CD4-positive, alpha-beta memory T cell (primary cell): ENCODE results near the gene SLC35E2B. TPM values are rescaled to one million over a fixed set of nuclear protein-coding genes. Genes with fewer than 3 reads are reported as not detected.
"Not testable (repeated sequence)": the region's sequence is repeated elsewhere in the genome, so short reads cannot be mapped to it uniquely, and the experiment has no call there.

Experiments
- CTCF ChIA-PET: fragments of 350-600 bp; sonication (Branson Sonifier 250); formaldehyde crosslinking; loops from one replicate; lab custom pipeline; 2021; ENCODE audit warnings: inconsistent platforms; ENCODE audit not compliant: partially characterized antibody; lab: Charles Lee
- POLR2A ChIA-PET: fragments of 350-600 bp; sonication (Branson Sonifier 250); formaldehyde crosslinking; loops from one replicate; lab custom pipeline; 2021; ENCODE audit not compliant: partially characterized antibody; lab: Charles Lee
- DNase-seq, 5 donors: peaks; one replicate each; pipeline versions ENCODE4 v3.0.0 to v3.0.0-alpha.2; 2020 to 2022; ENCODE audit warnings: mixed read lengths in 1 of 5
- H3K27ac ChIP-seq: one replicate; pipeline ENCODE4 v1.7.0; 2013; ENCODE audit warnings: low read depth, low read length
- H3K27me3 ChIP-seq: 2 replicates; pipeline ENCODE4 v1.7.0; 2013; ENCODE audit warnings: mild to moderate bottlenecking, low read length, moderate library complexity; ENCODE audit not compliant: insufficient read depth
- H3K36me3 ChIP-seq: 2 replicates; pipeline ENCODE4 v1.7.0; 2013; ENCODE audit warnings: mild to moderate bottlenecking, low read length, moderate library complexity; ENCODE audit not compliant: insufficient read depth
- H3K4me1 ChIP-seq: 2 replicates; pipeline ENCODE4 v1.7.0; 2013; ENCODE audit warnings: mild to moderate bottlenecking, low read length, moderate library complexity; ENCODE audit not compliant: insufficient read depth
- H3K4me3 ChIP-seq, 2 donors: one replicate each; pipeline ENCODE4 v1.7.0; 2013; ENCODE audit warnings: low read length in 2 of 2, mild to moderate bottlenecking in 1 of 2
- H3K9me3 ChIP-seq, 2 donors: one replicate each; pipeline ENCODE4 v1.7.0; 2013; ENCODE audit warnings: low read length in 2 of 2, control low read depth in 1 of 2; ENCODE audit not compliant: control insufficient read depth in 1 of 2
- H3K27ac Mint-ChIP-seq, 7 donors: one replicate each; pipeline ENCODE4 v1.8.0; 2020 to 2021; ENCODE audit warnings: mixed read lengths in 7 of 7, mild to moderate bottlenecking in 6 of 7, inconsistent platforms in 3 of 7, moderate library complexity in 3 of 7
- H3K27me3 Mint-ChIP-seq, 2 donors: one replicate each; pipeline ENCODE4 v1.8.0; 2020 to 2021; ENCODE audit warnings: mixed read lengths in 2 of 2
- H3K36me3 Mint-ChIP-seq, 2 donors: one replicate each; pipeline ENCODE4 v1.8.0; 2020 to 2021; ENCODE audit warnings: mixed read lengths in 2 of 2, inconsistent platforms in 1 of 2, mild to moderate bottlenecking in 1 of 2
- H3K4me1 Mint-ChIP-seq, 4 donors: one replicate each; pipeline ENCODE4 v1.8.0; 2020 to 2021; ENCODE audit warnings: mixed read lengths in 4 of 4, mild to moderate bottlenecking in 1 of 4
- H3K4me3 Mint-ChIP-seq, 8 donors: one replicate each; pipeline ENCODE4 v1.8.0; 2020 to 2021; ENCODE audit warnings: mixed read lengths in 8 of 8, mild to moderate bottlenecking in 7 of 8, moderate library complexity in 6 of 8, inconsistent platforms in 3 of 8
- H3K9me3 Mint-ChIP-seq, 8 donors: one replicate each; pipeline ENCODE4 v1.8.0; 2020 to 2021; ENCODE audit warnings: mixed read lengths in 8 of 8, mild to moderate bottlenecking in 5 of 8, inconsistent platforms in 3 of 8, moderate library complexity in 1 of 8
- intact Hi-C: fragments of 100-400 bp; cut with micrococcal nuclease; formaldehyde crosslinking; loops from one replicate; pipeline ENCODE4 v1.15.1; 2023
- polyA plus RNA-seq, 2 donors: library from polyadenylated mRNA; unstranded; fragments of 300-500 nt; fragmentation: Illumina TruSeq; gene quantifications; one replicate each; pipeline ENCODE4 v1.2.3, GENCODE V29; 2021
- total RNA-seq, 2 experiments: library from RNA; stranded (reverse); gene quantifications; one replicate each; pipeline ENCODE4 v1.2.3, GENCODE V29; 2021

The SLC35E2B gene
- total and polyA plus RNA-seq, 4 experiments from 2014 or later = 29.4 to 130 (median 85.6) TPM

DNA sequence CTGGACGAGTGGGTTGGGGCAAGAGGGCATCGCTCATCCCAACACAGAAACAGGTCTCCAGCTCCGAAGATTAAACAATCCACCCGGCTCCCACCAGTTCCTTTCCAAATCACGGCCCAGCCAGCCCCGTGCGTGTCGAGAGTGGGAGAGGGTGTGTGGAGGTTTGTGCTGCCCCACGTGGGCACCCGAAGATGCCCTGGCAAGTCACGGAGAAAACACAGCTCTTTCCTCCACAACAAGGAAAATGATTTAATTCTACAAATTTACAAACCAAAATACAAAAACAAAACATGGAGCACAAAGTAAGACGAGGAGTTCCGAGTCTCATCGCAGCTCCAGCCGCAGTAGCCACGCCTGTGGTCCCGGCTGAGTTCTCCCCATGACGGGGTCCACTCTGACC, 9.9 kb upstream of the SLC35E2B start:
- CTCF ChIA-PET = not testable (repeated sequence)

DNA sequence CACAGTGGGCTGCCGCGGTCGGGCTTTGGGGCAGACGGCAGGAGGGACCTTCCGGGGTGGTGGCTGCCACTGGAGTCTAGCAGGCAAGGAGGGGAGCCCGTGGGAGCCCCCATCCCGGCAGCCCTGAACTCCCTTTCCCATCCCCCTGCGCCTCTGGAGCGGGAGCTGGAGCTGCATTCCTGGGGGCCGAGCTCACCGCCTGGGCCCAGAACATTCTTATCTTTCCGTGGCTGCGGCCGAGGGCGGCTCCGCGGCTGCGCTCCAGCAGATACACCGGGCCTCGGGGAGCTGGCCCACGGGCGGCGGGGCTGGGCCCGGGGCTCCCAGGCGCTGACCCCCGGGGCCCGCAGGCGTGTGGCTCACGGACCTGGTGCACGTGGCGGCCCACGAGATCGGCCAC, 8.0 kb upstream of the SLC35E2B start:
- H3K27ac ChIP-seq, H3K9me3 ChIP-seq, H3K9me3 Mint-ChIP-seq, H3K36me3 ChIP-seq, H3K4me1 ChIP-seq, H3K27me3 ChIP-seq, DNase-seq, H3K4me3 ChIP-seq, POLR2A ChIA-PET, H3K27me3 Mint-ChIP-seq, H3K4me3 Mint-ChIP-seq, H3K36me3 Mint-ChIP-seq, intact Hi-C loops, CTCF ChIA-PET, H3K27ac Mint-ChIP-seq: not testable (repeated sequence)
- peaks cover 2 to 12% (median 6%) of the 10 kb centered on the region in 4 donors for H3K4me1 Mint-ChIP-seq

More for the DNA sequence above, 9.9 kb upstream of the SLC35E2B start:
- H3K27ac ChIP-seq, POLR2A ChIA-PET, H3K4me1 Mint-ChIP-seq, H3K4me3 ChIP-seq, H3K36me3 Mint-ChIP-seq, H3K27ac Mint-ChIP-seq, H3K36me3 ChIP-seq, H3K27me3 Mint-ChIP-seq, H3K9me3 ChIP-seq, H3K4me3 Mint-ChIP-seq, H3K27me3 ChIP-seq, H3K9me3 Mint-ChIP-seq, H3K4me1 ChIP-seq, intact Hi-C loops, DNase-seq: not testable (repeated sequence)

GRCh38 chr1:1700067-1700466, 7.5 kb upstream of the SLC35E2B start:
- H3K27me3 Mint-ChIP-seq, H3K9me3 ChIP-seq, H3K36me3 Mint-ChIP-seq, H3K36me3 ChIP-seq, intact Hi-C loops, H3K9me3 Mint-ChIP-seq, CTCF ChIA-PET, H3K4me3 ChIP-seq, H3K4me1 ChIP-seq, DNase-seq, H3K4me3 Mint-ChIP-seq, H3K27ac ChIP-seq, H3K27ac Mint-ChIP-seq, H3K27me3 ChIP-seq, POLR2A ChIA-PET: not testable (repeated sequence)
- H3K4me1 Mint-ChIP-seq = peaks cover 2 to 12% (median 6%) of the 10 kb centered on the region in 4 donors

DNA sequence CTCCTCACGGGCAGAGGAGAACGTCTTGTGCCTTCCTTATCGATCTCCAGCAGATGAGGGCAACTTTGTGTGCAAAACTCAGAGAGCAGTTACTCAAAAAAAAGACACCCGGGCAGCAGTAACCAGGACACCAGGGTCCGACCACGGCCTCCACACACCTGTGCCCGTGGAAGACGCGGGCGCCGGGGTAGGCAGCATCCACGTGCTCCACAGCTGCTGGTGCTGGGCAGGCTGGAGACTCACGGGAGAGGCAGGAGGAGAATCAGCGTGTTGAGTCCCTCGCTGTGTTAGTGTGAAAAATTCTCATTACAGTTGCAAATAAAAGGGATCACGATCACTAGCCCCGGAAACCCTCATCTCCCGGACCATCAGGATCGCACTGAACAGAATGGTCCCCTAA, 6.5 kb upstream of the SLC35E2B start:
- H3K36me3 ChIP-seq, POLR2A ChIA-PET, H3K27me3 Mint-ChIP-seq, H3K4me3 Mint-ChIP-seq, H3K9me3 Mint-ChIP-seq, H3K27me3 ChIP-seq, H3K9me3 ChIP-seq, H3K27ac Mint-ChIP-seq, H3K4me1 ChIP-seq, H3K4me3 ChIP-seq, H3K36me3 Mint-ChIP-seq, H3K27ac ChIP-seq, CTCF ChIA-PET, DNase-seq: not testable (repeated sequence)
- intact Hi-C loops = loop anchor here (10.0 kb wide), 1 partner anchor 46 kb away; no protein-coding TSS in a partner anchor
- peaks cover 2 to 12% (median 6%) of the 10 kb centered on the region in 4 donors for H3K4me1 Mint-ChIP-seq

GRCh38 chr1:1697358-1698183, 5.0 kb upstream of the SLC35E2B start:
- H3K36me3 Mint-ChIP-seq, H3K27me3 Mint-ChIP-seq, CTCF ChIA-PET, H3K4me1 ChIP-seq, POLR2A ChIA-PET, H3K9me3 ChIP-seq, H3K27ac Mint-ChIP-seq, H3K27me3 ChIP-seq, DNase-seq, H3K4me3 ChIP-seq, H3K4me3 Mint-ChIP-seq, H3K9me3 Mint-ChIP-seq, H3K36me3 ChIP-seq, H3K27ac ChIP-seq: not testable (repeated sequence)
- peaks cover 2 to 12% (median 6%) of the 10 kb centered on the region in 4 donors for H3K4me1 Mint-ChIP-seq
- intact Hi-C loops = loop anchor here (10.0 kb wide), 1 partner anchor 47 kb away; no protein-coding TSS in a partner anchor

DNA sequence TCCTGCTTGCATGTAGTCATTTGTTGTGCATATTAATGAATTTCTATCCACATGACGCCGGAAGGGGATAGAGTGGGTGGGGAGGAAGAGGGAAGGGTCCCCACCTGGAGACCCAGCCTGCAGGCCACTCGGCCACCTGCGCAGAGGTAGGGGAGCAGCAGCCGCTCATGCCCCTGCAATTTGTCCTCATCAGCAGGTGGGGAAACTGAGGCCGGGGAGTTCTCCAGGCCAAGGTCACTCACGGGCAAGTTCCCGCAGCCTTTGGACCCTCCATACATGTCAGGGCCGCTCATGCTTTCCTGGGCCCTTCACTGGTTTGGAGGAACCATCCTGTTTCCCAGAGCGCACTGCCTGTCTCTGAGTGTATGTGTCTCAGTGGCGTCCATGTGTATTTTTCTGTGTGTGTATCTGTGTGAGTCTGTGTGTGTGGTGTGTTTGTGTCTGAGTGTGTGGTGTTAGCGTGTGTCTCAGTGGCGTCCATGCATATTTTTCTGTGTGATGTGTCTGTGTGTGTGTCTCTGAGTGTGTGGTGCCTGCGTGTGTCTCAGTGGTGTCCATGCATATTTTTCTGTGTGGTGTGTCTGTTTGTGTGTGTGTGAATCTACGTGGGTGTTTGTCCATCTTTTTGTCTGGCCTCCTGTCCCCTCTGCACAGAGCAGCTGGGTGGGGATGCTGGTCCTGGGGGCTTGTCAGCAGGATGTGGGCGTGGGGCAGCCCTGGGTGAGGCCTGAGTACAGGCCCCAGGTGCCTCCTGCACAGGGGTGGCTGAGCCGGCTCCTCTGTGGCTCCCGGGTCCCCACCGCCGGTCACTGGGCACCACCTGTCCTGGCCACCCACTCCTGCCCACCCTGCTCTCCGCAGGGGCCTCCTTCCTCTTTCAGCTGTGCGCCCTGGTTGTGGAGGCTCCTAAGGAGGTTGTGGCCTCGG, 4.1 kb upstream of the SLC35E2B start:
- H3K9me3 ChIP-seq, H3K4me1 ChIP-seq, DNase-seq, H3K27ac ChIP-seq, POLR2A ChIA-PET, CTCF ChIA-PET, H3K9me3 Mint-ChIP-seq, H3K36me3 ChIP-seq, H3K27me3 Mint-ChIP-seq, H3K27me3 ChIP-seq, H3K36me3 Mint-ChIP-seq, H3K4me3 ChIP-seq: not testable (repeated sequence)
- intact Hi-C loops = loop anchor here (10.0 kb wide), 1 partner anchor 48 kb away; no protein-coding TSS in a partner anchor
- H3K4me3 Mint-ChIP-seq = peak overlapping the region in 3 of 8 donors; percentile 7 to 40 (median 9)
- H3K4me1 Mint-ChIP-seq = peaks cover 2 to 12% (median 6%) of the 10 kb centered on the region in 4 donors
- H3K27ac Mint-ChIP-seq = peak overlapping the region in 3 of 7 donors; percentile 10 to 60 (median 51)

GRCh38 chr1:1692324-1692713, 276 bp downstream of the SLC35E2B start:
- H3K36me3 ChIP-seq, CTCF ChIA-PET, H3K9me3 ChIP-seq, H3K36me3 Mint-ChIP-seq, H3K27me3 ChIP-seq, H3K27me3 Mint-ChIP-seq, H3K9me3 Mint-ChIP-seq: not testable (repeated sequence)
- intact Hi-C loops = loop anchor here (10.0 kb wide), 1 partner anchor 52 kb away; no protein-coding TSS in a partner anchor
- peak in 1 of 5 donors; percentile 86 for DNase-seq
- Mint-ChIP-seq H3K4me3 (peak overlapping the region; percentile 49 to 90 (median 81)), H3K27ac (peak overlapping the region in 5 of 7 donors; percentile 41 to 97 (median 91)), H3K4me1 (peaks cover 11 to 35% (median 17%) of the 10 kb centered on the region in 4 donors)
- H3K27ac ChIP-seq = peak overlapping the region; percentile 76
- POLR2A ChIA-PET = interaction anchor here (0.6 kb wide), 1 partner anchor 88 kb away, joined by 6 read pairs; no protein-coding TSS in a partner anchor
- H3K4me3 ChIP-seq = peak overlapping the region in 1 of 2 donors; percentile 45
- peaks cover 10% of the 10 kb centered on the region for H3K4me1 ChIP-seq
